ENCODE measurements around the gene C6orf89. TPM values are rescaled to one million over a fixed set of nuclear protein-coding genes. Genes with fewer than 3 reads are reported as not detected.
A peak's percentile ranks its signal among the peaks of the same experiment; 100 is the strongest.

The C6orf89 gene
- total and polyA plus RNA-seq, 2 of the 13 experiments (the other 11 are each of a cell fraction or from before 2014, with no cell fraction given), result 22.1 to 32.2 TPM

- TF ChIP-seq, protein P1, sequence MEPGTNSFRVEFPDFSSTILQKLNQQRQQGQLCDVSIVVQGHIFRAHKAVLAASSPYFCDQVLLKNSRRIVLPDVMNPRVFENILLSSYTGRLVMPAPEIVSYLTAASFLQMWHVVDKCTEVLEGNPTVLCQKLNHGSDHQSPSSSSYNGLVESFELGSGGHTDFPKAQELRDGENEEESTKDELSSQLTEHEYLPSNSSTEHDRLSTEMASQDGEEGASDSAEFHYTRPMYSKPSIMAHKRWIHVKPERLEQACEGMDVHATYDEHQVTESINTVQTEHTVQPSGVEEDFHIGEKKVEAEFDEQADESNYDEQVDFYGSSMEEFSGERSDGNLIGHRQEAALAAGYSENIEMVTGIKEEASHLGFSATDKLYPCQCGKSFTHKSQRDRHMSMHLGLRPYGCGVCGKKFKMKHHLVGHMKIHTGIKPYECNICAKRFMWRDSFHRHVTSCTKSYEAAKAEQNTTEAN (CRISPR knock-in tag; conservative IDR thresholded peaks at IDR 0.05), result no peak
Observed at GRCh38 chr6:36957773-36958271, 72.1 kb downstream of the C6orf89 start (continued).

DNA sequence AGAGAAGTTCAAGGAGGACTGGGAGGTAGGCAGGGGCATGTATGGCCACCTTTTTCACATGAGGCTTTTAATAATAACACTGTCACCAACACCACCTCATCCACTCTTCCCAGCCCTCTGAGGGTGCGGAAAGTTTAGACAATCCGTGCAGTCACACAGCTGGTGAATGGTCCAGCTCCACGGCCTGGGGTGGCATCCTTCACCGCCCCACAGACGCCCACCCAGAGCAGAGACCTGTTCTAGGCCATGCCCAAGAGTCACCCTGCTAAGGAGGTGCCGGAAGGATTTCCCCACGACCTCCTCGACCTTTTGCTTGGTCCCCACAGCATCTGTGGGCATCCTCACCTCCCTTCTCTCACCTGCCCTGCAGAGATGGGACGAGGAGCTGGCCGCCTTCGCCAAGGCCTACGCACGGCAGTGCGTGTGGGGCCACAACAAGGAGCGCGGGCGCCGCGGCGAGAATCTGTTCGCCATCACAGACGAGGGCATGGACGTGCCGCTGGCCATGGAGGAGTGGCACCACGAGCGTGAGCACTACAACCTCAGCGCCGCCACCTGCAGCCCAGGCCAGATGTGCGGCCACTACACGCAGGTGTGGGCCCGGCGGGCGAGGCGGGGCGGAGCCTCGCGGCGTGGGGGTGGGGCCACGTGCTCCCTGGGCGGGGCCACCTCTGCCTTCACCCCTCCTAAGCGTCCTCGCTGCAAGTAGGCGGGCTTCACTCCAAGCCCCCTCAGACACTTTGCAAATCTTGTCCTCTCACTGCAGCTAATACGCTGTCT lies 73.2 kb downstream of the C6orf89 start:
- ChIA-PET CTCF (ENCODE audit: low intra/inter-chr PET ratio, low total read pairs) (no interaction called here), POLR2A (no interaction called here)
- no peak overlapping the region for H3K4me2 ChIP-seq (ENCODE audit: low read depth, low read length)
- peaks cover 15 to 54% of the 10 kb centered on the region in 2 experiments; a peak in 3 of 5 replicates for H3K27me3 ChIP-seq (ENCODE audit: control insufficient read depth in 1 of 2, insufficient read depth in 2 of 2, low read length in 2 of 2)
- no peak for FAIRE-seq
- H3K9ac ChIP-seq (ENCODE audit: insufficient read depth, low read depth, low read length), result no peak overlapping the region
- peaks cover 8% of the 10 kb centered on the region; the same call in 1 of the 2 replicates for H3K4me1 ChIP-seq (ENCODE audit: insufficient read depth, low read length)
- intact Hi-C loops (cut with micrococcal nuclease; ENCODE audit: unreplicated experiment) (no loop called here), in situ Hi-C loops (cut with HindIII; ENCODE audit: extremely low pct_ligation_motif_present, low pct_unique_long_range_greater_than_20kb) (no loop called here)
- no peak overlapping the region for H3K27ac ChIP-seq (ENCODE audit: extremely low read length, insufficient read depth, low read length)
- 67% methylated on average over 42 of the region's 44 CpGs for WGBS (ENCODE audit: low lambda C conversion rate)
- no peaks in the 10 kb centered on the region for H3K79me2 ChIP-seq (ENCODE audit: insufficient read depth, low read length)
- DNase-seq (ENCODE audit: low spot score), result no peak
- no peak overlapping the region for H3K4me3 ChIP-seq (replicated peaks in 1 of 3; ENCODE audit: insufficient read depth in 1 of 3, low read depth in 2 of 3, low read length in 3 of 3)
- no peak overlapping the region for H2AFZ ChIP-seq (ENCODE audit: low read length)
- no peaks in the 10 kb centered on the region for H4K20me1 ChIP-seq (ENCODE audit: insufficient read depth, low read length)
- no peaks in the 10 kb centered on the region for H3K9me3 ChIP-seq (ENCODE audit: low read length)
- no peak for ATAC-seq
- no peaks in the 10 kb centered on the region for H3K36me3 ChIP-seq (replicated peaks in 1 of 2; ENCODE audit: control insufficient read depth in 1 of 2, insufficient read depth in 2 of 2, low read length in 2 of 2)
- BruUV-seq (replicated peaks), result no TSS peak
- TF ChIP-seq, protein P2, sequence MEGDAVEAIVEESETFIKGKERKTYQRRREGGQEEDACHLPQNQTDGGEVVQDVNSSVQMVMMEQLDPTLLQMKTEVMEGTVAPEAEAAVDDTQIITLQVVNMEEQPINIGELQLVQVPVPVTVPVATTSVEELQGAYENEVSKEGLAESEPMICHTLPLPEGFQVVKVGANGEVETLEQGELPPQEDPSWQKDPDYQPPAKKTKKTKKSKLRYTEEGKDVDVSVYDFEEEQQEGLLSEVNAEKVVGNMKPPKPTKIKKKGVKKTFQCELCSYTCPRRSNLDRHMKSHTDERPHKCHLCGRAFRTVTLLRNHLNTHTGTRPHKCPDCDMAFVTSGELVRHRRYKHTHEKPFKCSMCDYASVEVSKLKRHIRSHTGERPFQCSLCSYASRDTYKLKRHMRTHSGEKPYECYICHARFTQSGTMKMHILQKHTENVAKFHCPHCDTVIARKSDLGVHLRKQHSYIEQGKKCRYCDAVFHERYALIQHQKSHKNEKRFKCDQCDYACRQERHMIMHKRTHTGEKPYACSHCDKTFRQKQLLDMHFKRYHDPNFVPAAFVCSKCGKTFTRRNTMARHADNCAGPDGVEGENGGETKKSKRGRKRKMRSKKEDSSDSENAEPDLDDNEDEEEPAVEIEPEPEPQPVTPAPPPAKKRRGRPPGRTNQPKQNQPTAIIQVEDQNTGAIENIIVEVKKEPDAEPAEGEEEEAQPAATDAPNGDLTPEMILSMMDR (CRISPR knock-in tag; IDR thresholded peaks at IDR 0.05), result 0 out of 2 replicates have a peak, but pooled peaks have one; percentile 20
- TF ChIP-seq ZNF101 (CRISPR knock-in tag; IDR thresholded peaks at IDR 0.05; ENCODE audit: borderline replicate concordance, low read depth) (no peak), ZBTB33 (CRISPR knock-in tag; IDR thresholded peaks at IDR 0.05) (peak; percentile 93), ZSCAN30 (CRISPR knock-in tag; IDR thresholded peaks at IDR 0.05) (no peak), GRHL1 (CRISPR knock-in tag; conservative IDR thresholded peaks at IDR 0.05) (no peak)
- TF ChIP-seq, protein P3, sequence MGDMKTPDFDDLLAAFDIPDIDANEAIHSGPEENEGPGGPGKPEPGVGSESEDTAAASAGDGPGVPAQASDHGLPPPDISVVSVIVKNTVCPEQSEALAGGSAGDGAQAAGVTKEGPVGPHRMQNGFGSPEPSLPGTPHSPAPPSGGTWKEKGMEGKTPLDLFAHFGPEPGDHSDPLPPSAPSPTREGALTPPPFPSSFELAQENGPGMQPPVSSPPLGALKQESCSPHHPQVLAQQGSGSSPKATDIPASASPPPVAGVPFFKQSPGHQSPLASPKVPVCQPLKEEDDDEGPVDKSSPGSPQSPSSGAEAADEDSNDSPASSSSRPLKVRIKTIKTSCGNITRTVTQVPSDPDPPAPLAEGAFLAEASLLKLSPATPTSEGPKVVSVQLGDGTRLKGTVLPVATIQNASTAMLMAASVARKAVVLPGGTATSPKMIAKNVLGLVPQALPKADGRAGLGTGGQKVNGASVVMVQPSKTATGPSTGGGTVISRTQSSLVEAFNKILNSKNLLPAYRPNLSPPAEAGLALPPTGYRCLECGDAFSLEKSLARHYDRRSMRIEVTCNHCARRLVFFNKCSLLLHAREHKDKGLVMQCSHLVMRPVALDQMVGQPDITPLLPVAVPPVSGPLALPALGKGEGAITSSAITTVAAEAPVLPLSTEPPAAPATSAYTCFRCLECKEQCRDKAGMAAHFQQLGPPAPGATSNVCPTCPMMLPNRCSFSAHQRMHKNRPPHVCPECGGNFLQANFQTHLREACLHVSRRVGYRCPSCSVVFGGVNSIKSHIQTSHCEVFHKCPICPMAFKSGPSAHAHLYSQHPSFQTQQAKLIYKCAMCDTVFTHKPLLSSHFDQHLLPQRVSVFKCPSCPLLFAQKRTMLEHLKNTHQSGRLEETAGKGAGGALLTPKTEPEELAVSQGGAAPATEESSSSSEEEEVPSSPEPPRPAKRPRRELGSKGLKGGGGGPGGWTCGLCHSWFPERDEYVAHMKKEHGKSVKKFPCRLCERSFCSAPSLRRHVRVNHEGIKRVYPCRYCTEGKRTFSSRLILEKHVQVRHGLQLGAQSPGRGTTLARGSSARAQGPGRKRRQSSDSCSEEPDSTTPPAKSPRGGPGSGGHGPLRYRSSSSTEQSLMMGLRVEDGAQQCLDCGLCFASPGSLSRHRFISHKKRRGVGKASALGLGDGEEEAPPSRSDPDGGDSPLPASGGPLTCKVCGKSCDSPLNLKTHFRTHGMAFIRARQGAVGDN (CRISPR knock-in tag; IDR thresholded peaks at IDR 0.05), result peak; percentile 8; the same call in 1 of the 2 replicates

All from HepG2 (cell line).